ENCODE results near the gene SFN.
A peak's percentile ranks its signal among the peaks of the same experiment; 100 is the strongest.
"Not testable (repeated sequence)": the region's sequence is repeated elsewhere in the genome, so short reads cannot be mapped to it uniquely, and the experiment has no call there.

The SFN gene

GRCh38 chr1:26839779-26840178 lies 23.2 kb upstream of the SFN start:
- no peak for DNase-seq

GRCh38 chr1:26844424-26845196 lies 18.3 kb upstream of the SFN start:
- DNase-seq: no peak

GRCh38 chr1:26847826-26848225 lies 15.1 kb upstream of the SFN start:
- DNase-seq: not testable (repeated sequence)

- no peak for DNase-seq
Observed at GRCh38 chr1:26848499-26848898, 14.4 kb upstream of the SFN start.

- no peak for DNase-seq
Observed at GRCh38 chr1:26848941-26849774, 13.8 kb upstream of the SFN start.

GRCh38 chr1:26851106-26851684 lies 11.8 kb upstream of the SFN start:
- no peak for DNase-seq

GRCh38 chr1:26852701-26853100 lies 10.2 kb upstream of the SFN start:
- no peak for DNase-seq

GRCh38 chr1:26853156-26853555 lies 9.8 kb upstream of the SFN start:
- DNase-seq: no peak

- DNase-seq: no peak
Observed at GRCh38 chr1:26853600-26853999, 9.3 kb upstream of the SFN start.

- no peak for DNase-seq
Observed at GRCh38 chr1:26854906-26855305, 8.0 kb upstream of the SFN start.

GRCh38 chr1:26855636-26856035 lies 7.3 kb upstream of the SFN start:
- peak in 1 of 2 experiments; percentile 33 for DNase-seq

GRCh38 chr1:26856181-26856580 lies 6.8 kb upstream of the SFN start:
- no peak for DNase-seq

- no peak for DNase-seq
Observed at GRCh38 chr1:26856604-26857469, 6.1 kb upstream of the SFN start.

GRCh38 chr1:26857473-26858060 lies 5.4 kb upstream of the SFN start:
- no peak for DNase-seq

GRCh38 chr1:26858160-26858559 lies 4.8 kb upstream of the SFN start:
- DNase-seq: no peak

- DNase-seq: no peak
Observed at GRCh38 chr1:26858891-26859640, 3.9 kb upstream of the SFN start.

- no peak for DNase-seq
Observed at GRCh38 chr1:26861286-26861701, 1.7 kb upstream of the SFN start.

GRCh38 chr1:26861889-26862378 lies 1.0 kb upstream of the SFN start:
- no peak for DNase-seq

- no peak for DNase-seq
Observed at GRCh38 chr1:26863685-26864077, 732 bp downstream of the SFN start.

- DNase-seq: peak; percentile 90 to 96
Observed at GRCh38 chr1:26864610-26865480, 1.9 kb downstream of the SFN start.
